Activated CD4-positive, alpha-beta T cell treated with anti-CD3 and anti-CD28 coated beads for 4 hours (primary cell): Measurements from ENCODE around the gene SRSF10.
A peak's percentile ranks its signal among the peaks of the same experiment; 100 is the strongest.
"Not testable (repeated sequence)": the region's sequence is repeated elsewhere in the genome, so short reads cannot be mapped to it uniquely, and the experiment has no call there.

Source experiments
- DNase-seq, 2 donors: peaks; one replicate each; pipeline ENCODE4 v3.0.0-alpha.2; 2020

Gene SRSF10

DNA sequence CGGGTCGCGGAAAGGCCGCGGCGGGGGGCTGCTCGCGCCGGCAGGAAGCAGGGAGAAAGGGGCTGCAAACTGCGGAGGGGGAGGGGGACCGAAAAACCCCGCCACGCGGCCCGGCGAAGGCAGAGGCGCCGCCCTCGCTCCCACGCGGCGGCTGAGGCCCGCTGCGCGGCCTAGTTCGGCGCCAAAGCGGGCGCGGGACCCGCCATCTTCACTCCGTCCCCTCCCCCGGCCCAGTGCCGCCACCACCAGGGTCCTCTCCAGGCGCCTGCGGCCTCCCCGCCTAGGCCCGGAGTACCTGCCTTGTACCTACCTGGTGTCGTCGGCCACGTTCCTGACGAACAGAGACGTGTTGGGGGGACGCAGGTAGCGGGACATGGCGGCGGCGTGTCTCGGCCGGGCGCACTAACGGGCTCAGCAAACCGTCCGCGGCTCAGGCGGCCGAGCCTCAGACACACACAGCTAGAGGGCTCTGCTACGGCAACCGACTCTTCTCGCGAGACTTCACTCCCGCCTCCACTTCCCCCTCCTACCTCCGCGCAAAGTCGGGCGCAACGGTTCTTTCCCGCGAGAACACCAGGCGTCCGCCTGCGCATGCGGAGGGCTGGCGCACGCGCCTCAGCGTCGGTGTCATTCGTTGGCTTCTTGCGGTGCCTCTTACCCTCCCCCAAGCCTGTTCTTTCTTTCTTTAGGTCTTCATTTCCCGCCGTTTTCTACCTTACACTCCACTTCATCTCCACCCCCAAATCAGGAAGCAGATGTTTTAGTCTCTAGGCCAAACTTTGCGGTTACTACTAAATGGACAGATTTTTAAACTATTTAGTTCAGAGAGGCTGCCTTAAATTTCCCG lies at the start of gene SRSF10:
SRSF10 (minus strand) TSS at position 447 of the 847 bp plus-strand sequence; CDS start at position 375, 72 bp downstream.
- peak; percentile 96 to 98 for DNase-seq

DNA sequence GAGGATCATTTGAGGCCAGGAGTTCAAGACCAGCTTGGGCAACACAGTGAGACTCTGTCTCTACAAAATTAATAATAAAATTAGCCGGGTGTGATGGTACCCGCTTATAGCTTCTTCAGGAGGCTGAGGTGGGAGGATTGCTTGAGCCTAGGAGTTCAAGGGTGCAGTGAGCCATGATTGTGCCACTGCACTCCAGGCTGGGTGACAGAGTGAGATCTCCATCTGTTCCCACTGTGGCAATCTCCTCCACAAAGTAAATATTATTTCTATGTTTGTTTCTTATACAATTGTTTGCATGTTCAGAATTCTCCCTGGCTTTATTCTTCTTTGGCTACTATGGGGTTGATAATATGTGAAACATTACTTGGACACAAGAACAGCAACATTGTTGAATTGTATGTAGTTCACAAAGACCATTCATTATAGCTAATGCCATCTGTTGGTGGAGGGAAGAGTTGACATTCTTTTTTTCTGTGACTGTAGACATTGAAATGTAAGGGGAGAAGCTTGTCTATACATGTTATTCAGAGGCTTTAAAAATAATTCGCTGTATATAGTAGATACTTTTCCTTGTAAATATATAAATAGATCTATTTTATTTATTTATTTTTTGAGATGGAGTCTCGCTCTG lies 47.8 kb upstream of the SRSF10 start:
- DNase-seq, result no peak

DNA sequence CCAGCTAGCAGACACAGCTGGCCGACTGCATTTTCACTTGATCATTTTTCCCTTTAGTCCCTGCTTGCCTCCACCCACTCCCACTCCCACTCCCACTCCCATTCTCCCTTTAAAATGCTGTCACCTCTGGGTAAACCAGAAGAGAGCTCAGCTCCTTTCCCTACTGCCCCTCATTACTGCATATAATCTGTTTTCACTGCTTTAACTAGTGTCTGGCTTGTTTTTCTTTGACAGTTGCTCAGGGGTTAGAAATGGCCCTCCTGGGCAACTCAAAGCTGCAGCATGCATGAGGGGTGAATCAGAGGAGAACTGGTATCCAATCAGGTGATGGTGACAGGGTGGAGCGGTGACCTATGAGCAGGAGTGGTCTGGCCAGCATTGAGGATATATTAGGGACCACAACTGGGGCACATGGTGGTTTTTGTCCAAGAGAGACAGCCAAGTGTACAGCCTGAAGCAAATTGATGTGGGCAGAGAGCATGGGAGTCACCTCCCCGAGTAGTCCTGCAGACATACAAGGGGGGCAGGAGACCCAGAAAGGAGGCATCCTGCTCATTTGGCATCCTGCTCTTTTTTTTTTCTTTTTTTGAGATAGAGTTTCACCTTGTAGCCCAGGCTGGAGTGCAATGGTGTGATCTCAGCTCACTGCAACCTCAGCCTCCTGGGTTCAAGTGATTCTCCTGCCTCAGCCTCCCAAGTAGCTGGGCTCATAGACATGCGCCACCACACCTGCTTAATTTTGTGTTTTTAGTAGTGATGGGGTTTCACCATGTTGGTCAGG lies 42.6 kb upstream of the SRSF10 start:
- DNase-seq, result no peak

DNA sequence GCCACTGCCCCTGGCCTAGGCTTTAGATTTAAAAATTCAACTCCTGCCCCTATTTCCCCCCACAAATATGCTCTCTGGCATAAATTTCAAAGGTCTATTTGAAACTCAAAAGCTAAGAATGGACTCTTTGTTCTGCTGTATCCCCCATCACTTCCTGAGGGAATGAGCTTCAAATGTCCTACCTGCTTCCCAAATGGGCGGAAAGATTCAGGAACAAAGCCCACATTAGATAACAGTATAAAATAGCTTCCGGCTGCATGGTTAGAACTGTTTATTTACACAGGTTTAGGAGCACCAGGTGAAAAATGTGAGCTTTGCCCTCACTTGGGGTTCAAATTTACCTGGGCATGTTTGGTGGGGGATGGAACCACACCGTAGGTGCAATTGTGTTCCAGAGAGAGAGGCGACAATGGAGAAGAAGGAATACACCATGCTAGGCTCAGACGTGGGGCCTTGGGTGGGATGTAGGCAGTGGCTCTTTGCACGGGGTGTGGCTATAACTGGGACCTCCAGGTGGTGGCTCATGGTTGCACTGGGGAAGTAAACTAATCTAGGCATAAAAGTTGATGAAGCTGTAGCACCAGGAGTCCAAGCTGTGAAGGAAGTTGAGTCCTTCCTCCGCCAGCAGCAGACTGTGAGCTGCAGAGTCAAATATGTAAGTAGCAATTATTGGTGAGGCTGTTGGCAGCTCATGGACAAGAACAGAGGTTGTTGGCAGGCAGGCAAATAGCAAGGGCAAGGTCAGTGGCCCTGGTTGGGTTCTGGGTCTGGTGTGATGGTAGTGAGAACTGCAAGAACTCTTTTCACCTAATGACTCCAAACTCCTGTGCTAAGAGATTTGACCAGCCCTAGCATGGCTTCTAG lies 41.5 kb upstream of the SRSF10 start:
- no peak for DNase-seq

DNA sequence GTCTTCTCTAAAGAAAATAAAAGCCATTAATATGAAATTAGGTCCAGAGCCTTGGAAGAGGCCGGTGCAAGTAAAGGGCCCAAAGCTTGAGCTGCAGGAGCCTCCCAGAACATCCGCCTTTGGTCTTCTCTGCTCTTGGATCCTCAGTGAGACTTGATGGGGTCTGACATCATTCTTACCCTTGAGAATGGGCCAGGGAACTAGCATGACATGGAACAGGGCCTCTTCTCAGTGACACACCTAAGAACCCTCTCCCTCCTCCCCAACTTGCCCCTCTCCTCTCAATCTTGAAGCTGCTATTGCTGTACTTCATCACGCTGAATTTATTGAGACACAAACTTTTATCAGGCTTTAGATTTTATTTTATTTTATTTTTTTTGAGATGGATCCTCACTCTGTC lies 40.3 kb upstream of the SRSF10 start:
- DNase-seq, result no peak

DNA sequence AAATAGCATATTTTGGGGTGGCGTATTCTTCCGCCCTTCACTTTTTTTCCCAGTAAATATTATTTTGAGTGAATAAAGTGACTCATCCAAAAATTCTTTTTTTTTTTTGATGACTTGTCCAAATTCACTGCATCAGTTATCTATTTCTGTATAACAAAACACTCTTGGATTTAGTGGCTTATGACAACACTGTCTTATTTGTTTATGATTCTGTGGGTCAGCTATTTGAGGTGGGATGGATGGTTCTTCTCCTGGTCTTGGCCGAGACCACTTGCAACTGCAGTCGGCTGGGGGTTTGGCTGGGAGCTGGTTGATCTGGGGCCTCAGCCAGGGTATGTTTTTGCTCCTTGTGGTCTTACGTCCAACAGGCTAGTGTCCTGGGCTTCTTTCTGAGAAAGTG lies 39.9 kb upstream of the SRSF10 start:
- DNase-seq, result no peak

DNA sequence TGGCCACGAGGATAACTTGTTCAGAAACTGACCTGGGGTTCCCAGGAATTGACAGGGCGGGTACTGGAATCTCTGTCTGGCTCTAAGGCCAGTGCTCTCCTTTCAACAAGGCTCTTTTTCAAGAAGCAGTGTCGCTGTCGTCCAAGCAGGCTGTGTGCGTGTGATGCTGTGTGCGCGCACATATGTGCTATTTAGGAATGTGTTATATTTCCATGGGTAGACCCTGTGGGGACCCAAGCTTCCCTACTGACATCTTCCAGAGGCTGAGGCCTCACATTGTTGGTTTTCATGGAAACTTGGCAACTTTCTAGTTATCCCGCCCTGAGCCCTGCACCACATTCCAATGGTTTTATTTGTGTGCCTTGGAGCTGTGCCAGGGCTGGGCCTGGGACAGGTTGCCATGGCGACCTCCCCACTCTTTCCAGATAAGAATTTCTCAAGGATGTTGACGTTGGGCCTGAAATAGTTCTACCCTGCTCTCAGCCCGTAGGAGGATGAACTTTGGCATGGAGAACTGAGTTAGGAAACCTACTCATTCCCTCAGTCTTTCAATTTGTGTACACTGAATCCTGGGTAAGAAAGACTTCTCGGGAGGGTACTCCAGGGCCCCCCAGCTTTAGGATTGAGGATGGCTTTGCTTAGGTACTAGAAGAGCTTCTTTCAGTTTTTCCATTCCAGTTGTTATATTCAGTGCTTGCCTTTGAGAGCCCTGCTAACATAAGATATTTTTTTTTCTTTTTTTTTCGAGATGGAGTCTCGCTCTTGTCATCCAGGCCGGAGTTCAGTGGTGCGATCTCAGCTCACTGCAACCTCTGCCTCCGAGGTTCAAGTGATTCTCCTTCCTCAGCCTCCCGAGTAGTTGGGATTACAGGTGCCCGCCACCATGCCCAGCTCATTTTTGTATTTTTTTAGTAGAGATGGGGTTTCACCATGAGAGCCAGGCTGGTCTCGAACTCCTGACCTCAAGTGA lies 38.8 kb upstream of the SRSF10 start:
- DNase-seq, result no peak

DNA sequence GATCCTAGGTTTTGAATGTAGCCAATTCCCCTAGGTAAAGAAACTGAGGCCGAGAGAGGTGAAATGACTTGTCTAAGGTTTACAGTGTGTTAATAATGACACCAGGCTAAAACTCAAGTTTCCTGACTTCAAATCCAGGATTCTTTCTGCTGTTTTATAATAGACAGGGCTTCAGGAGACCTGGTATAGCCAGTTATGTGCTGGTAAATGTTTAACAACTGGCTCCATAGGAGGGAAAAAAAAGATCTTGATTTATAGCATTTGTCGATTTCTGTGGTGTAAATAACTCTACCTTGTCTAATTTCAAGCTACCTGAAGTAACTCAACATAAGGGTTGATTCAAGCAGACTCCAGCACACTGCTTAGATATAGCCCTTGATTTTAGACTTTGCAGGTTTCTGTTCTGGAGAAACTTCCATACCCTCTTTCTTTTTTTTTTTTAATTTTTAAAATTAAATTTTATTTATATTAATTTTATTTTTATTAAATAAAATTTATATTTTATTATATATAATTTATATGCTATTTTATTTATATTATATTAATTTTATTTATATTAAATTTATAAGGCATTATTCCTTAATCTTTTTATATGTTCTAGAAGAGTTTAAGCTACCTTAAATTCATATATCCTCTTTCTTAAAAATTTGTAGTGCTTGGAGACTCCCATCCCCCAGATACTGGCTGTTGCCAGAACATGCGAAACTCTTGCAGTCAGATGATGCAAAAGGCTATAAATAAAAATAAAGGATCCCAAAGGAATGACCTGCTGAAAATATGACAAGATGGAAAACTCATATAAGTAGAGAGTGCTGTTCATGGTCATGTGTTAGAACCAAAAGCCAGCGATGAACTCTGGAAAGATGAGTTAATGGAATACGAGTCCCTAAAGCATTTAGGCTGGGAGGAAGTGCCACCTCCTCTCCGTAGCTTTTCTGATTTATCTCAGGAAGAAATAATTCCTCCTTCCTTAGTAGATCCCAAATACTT lies 35.4 kb upstream of the SRSF10 start:
- DNase-seq, result no peak

DNA sequence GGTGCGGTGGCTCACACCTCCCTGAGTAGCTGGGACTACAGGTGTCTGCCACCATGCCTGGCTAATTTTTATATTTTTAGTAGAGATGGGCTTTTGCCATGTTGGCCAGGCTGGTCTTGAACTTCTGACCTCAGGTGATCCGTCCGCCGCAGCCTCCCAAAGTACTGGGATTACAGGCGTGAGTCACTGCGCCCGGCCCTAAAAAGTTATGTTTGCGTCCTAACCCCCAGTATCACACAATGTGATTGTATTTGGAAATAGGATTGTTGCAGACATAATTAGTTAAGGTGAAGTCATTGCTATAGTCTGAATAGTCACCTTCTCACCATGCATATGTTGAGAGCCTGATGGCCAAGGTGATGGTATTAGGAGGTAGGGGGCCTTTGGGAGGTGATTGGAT lies 32.8 kb upstream of the SRSF10 start:
- not testable (repeated sequence) for DNase-seq

DNA sequence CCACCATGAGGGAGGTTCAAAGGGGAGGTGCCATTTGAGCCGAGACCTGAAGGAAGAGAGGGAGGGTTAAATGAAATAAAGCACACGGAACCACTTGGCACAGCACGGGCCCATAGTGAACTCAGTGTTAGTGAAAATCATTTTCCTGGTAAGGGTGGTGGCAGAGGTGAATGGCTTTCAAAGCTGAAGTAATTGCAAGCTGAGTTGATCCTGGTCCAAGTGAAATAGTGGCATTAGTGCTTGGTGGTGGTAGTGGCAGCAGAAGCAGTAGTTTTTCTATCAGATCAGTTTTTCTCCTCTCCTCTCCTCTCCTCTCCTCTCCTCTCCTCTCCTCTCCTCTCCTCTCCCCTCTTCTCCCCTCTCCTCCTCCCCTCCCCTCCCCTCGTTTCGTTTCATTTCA lies 30.5 kb upstream of the SRSF10 start:
- DNase-seq, result no peak

DNA sequence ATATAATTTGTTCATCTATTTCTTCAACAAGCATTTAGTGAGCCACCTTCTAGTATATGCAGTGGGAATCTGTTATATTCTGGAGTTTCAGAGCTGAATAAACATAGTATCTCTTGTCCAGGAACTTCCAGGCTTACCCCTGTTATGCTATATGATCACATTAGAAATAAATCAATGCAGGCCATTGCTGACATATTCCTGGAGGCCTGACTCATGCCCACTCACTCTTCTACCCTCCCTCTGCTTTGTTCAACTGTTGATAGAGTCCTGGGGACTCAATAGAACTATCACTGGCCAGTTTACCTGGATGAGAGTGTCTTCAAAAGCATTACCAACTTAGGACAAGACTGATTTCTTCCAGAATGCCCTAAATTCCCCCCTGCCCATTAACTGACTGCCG lies 29.3 kb upstream of the SRSF10 start:
- DNase-seq, result no peak

DNA sequence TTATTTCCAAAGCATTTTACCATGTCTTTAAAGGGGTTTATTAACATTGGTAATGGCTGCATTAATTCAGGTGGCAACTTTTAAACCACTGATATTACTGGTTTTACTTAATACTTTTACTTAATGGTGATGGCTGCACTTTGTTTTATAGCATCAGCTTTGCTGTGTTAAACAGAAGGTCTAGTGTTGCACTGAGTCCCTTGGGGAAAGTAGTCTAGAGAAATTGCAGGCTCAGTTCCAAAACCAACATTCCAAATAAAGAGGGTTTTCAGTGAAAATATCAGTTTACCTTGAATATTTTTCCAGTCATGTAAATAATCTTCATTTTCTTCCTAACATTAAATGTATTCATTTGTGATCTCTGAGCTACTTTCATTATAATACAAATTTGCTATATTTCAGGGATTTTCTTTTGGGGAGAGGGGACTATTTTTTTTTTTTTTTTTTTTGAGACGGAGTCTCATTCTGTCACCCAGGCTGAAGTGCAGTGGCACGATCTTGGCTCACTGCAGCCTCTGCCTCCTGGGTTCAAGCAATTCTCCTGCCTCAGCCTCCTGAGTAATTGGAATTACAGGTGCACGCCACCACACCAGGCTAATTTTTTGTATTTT lies 28.6 kb upstream of the SRSF10 start:
- DNase-seq, result not testable (repeated sequence)

DNA sequence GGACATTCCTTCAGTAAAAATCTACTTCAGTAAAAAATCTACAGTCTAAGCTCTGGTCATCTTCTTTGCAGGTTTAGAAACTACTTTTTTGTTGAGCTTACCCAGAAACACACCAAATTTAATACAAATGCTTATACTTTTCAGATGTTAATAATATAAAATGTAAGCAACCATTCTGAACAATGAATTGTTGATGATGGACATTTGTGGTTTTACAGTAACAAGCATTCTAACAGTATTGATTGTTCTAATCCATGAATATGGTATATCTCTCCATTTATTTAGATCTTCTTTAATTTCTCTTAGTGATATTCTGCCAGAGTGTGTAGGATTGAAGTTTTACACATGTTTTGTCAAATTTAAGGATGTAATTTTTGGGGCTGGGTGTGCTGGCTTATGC lies 27.0 kb upstream of the SRSF10 start:
- DNase-seq, result no peak

DNA sequence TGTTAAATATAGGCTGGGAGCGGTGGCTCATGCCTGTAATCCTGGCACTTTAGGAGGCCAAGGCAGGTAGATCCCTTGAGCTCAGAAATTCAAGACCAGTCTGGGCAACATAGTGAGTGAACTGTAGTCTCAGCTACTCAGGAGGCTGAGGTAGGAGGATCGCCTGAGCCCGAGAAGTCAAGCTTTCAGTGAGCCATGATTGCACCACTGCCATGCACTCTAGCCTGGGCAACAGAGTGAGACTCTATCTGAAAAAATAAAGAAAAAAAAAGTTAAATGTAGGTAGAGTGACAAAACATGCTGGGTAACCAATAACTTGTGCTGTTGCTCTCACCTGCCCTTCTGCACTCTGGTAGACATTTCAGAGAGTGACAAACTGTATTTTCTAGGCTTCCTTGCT lies 25.0 kb upstream of the SRSF10 start:
- DNase-seq, result no peak

DNA sequence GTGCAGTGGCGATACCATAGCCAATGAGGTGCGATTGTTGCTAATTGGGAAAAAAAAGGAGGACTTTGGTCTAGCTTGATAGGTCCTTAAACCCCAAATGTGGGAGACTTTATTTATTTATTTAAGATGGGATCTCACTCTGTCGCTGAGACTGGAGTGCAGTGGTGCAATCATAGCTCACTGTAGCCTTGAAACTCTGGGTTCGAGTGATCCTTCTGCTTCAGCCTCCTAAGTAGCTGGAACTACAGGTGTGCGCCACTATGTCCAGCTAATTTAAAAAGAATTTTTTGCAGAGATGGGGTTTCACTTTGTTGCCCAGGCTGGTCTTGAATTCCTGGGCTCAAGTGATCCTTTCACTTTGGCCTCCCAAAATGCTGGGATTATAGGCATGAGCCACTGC lies 24.0 kb upstream of the SRSF10 start:
- DNase-seq, result no peak

DNA sequence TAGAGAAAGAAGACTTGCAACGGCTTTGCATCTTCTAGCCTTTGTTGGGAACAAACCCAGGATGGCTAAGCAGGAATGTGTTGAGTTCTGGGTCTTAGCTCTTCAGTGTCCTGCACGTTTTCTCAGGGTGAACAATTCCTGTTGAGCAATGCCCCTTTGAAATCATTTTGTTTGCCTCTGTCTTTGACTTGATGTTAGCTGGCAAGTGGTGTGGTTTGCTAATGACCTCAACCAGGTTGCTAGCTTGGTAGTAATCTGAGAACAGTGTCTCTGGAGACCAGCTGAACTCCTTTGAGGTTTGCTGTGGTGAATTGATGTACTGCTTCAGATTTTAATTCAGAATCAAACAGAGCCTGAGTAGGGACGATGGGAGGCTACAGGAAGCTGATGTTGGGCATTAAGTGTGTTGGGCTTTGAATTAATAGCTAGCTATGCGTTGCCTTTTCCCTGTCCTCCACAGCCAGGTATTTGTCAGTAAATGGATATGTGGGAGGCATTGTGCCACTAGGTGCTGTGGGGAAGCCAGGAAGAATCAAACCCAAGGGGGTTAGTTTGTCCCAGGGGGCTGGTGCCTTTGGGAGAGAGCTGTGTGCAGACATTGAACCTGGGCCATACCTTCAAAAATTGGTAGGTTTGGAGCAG lies 23.3 kb upstream of the SRSF10 start:
- DNase-seq, result no peak

DNA sequence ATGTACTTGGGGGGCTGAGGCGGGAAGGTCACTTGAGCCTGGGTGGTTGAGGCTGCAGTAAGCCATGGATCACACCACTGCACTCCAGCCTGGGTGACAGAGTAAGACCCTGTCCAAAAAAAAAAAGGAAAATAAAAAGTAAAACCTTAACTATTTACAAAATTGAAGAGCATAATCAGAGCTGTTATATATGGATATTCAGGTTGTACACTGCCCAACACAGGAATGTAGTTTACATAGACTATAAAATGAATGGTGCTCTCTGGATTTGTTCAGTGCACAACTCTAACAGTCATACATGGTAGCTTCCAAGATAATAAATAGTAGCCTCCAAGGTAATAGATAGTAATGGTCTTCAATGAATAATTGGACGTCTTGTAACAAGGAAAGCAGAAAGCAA lies 22.6 kb upstream of the SRSF10 start:
- no peak for DNase-seq

DNA sequence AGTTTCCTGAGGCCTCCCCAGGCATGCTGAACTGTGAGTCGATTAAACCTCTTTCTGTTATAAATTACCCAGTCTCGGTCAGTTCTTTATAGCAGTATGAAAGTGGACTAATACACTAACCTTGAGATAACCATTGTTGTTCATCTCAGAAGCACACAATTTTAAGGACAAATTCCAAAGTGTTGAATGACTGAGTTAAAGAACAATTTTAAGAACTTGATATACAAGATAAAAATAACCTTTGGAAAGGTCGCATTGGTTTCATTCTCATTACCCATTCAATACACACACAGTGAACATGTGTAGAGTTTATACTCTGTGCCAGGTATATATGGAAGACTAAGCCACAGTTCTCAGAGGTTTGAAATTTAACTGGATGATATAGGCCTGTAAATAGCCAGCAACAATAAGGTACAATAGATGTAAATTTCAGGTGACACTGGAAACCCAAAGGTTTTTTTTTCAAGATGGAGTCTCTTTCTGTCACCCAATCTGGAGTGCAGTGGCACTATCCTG lies 19.1 kb upstream of the SRSF10 start:
- DNase-seq, result no peak

DNA sequence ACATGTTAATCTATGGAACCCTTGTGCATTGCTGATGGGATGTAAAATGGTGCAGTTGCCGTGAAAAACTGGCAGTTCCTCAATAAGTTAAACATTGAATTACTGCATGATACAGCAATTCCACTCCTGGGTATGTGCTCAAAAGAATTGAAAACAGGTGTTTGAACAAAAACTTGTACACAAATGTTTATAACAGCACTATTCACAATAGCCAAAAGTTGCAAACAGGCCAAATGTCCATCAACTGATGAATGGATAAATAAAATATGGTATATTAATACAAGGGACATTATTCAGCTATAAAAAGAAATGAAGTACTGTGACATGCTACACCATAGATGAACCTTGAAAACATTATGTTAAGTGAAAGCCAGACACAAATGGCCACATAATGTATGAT lies 17.7 kb upstream of the SRSF10 start:
- no peak for DNase-seq
